Mesenchymal stem cell (in vitro differentiated cells and primary cell): Measurements from ENCODE around the gene ENTPD2.

Source experiments
- DNase-seq: peaks from one replicate; pipeline ENCODE4 v3.0.0-alpha.2; 2013
- H2AFZ ChIP-seq: one replicate; pipeline ENCODE4 v1.6.1; 2013; ENCODE audit warnings: low read depth, mild to moderate bottlenecking, control low read depth, inconsistent platforms, low read length, moderate library complexity
- H2AK5ac ChIP-seq: 2 replicates; pipeline ENCODE4 v1.6.1; 2013; ENCODE audit warnings: low read length, moderate library complexity, mild to moderate bottlenecking, inconsistent platforms; ENCODE audit not compliant: severe bottlenecking
- H2BK120ac ChIP-seq: one replicate; pipeline ENCODE4 v1.6.1; 2013; ENCODE audit warnings: low read depth, mild to moderate bottlenecking, inconsistent platforms, low read length, moderate library complexity
- H2BK12ac ChIP-seq, 2 experiments: one replicate each; pipeline ENCODE4 v1.6.1; 2013; ENCODE audit warnings: inconsistent platforms in 2 of 2, low read length in 2 of 2, mild to moderate bottlenecking in 2 of 2, moderate library complexity in 2 of 2, control low read depth in 1 of 2
- H2BK15ac ChIP-seq: one replicate; pipeline ENCODE4 v1.6.1; 2013; ENCODE audit warnings: mild to moderate bottlenecking, low read depth, inconsistent platforms; ENCODE audit not compliant: poor library complexity, severe bottlenecking
- H2BK5ac ChIP-seq: 2 replicates; pipeline ENCODE4 v1.6.1; 2013; ENCODE audit warnings: low read depth, mild to moderate bottlenecking, low read length, control low read depth, inconsistent platforms; ENCODE audit not compliant: poor library complexity, severe bottlenecking
- H3K14ac ChIP-seq, 2 experiments: one replicate each; pipeline ENCODE4 v1.6.1; 2013; ENCODE audit warnings: inconsistent platforms in 2 of 2, low read length in 2 of 2, control low read depth in 1 of 2, mild to moderate bottlenecking in 1 of 2, moderate library complexity in 1 of 2
- H3K18ac ChIP-seq, 2 experiments: one replicate each; pipeline ENCODE4 v1.6.1; 2013; ENCODE audit warnings: inconsistent platforms in 2 of 2, low read length in 2 of 2, control low read depth in 1 of 2, low read depth in 1 of 2, mild to moderate bottlenecking in 1 of 2
- H3K23ac ChIP-seq, 2 experiments: one replicate each; pipeline ENCODE4 v1.6.1; 2013; ENCODE audit warnings: inconsistent platforms in 2 of 2, low read length in 2 of 2, mild to moderate bottlenecking in 2 of 2, moderate library complexity in 2 of 2, control low read depth in 1 of 2
- H3K27ac ChIP-seq: 2 replicates; pipeline ENCODE4 v1.5.1; 2013; ENCODE audit warnings: mild to moderate bottlenecking, moderate library complexity, low read length, control low read depth, inconsistent platforms; ENCODE audit not compliant: poor library complexity, severe bottlenecking
- H3K27me3 ChIP-seq, 2 experiments: 2 replicates each; pipeline versions ENCODE4 v1.6.1 to v1.7.0; 2013; ENCODE audit warnings: low read length in 2 of 2, mild to moderate bottlenecking in 2 of 2, moderate library complexity in 2 of 2, control low read depth in 1 of 2, inconsistent platforms in 1 of 2; ENCODE audit not compliant: control insufficient read depth in 1 of 2, insufficient read depth in 1 of 2
- H3K36me3 ChIP-seq, 2 experiments: 2 replicates each; pipeline versions ENCODE4 v1.6.1 to v1.7.0; 2013; ENCODE audit warnings: low read length in 2 of 2, control low read depth in 1 of 2, inconsistent platforms in 1 of 2, low read depth in 1 of 2, mild to moderate bottlenecking in 1 of 2; ENCODE audit not compliant: insufficient read depth in 2 of 2, control insufficient read depth in 1 of 2
- H3K4ac ChIP-seq, 2 experiments: one replicate each; pipeline ENCODE4 v1.6.1; 2013; ENCODE audit warnings: inconsistent platforms in 2 of 2, low read length in 2 of 2, mild to moderate bottlenecking in 2 of 2, moderate library complexity in 2 of 2, control low read depth in 1 of 2, low read depth in 1 of 2
- H3K4me1 ChIP-seq: 2 replicates; pipeline ENCODE4 v1.6.1; 2013; ENCODE audit warnings: low read depth, low read length, control low read depth; ENCODE audit not compliant: control insufficient read depth, insufficient read depth
- H3K4me2 ChIP-seq: 2 replicates; pipeline ENCODE4 v1.6.1; 2013; ENCODE audit warnings: low read length, mild to moderate bottlenecking, inconsistent platforms; ENCODE audit not compliant: poor library complexity, severe bottlenecking
- H3K4me3 ChIP-seq, 2 experiments: 2 replicates each; pipeline versions ENCODE4 v1.5.1 to v1.7.0; 2013; ENCODE audit warnings: low read length in 2 of 2, mild to moderate bottlenecking in 2 of 2, control low read depth in 1 of 2, low read depth in 1 of 2; ENCODE audit not compliant: insufficient read depth in 1 of 2
- H3K79me1 ChIP-seq: replicated peaks from 2 replicates; pipeline ENCODE4 v1.6.1; 2013; ENCODE audit warnings: mild to moderate bottlenecking, control low read depth, low read length, inconsistent platforms; ENCODE audit not compliant: poor library complexity, severe bottlenecking
- H3K9ac ChIP-seq: 2 replicates; pipeline ENCODE4 v1.7.0; 2013; ENCODE audit warnings: mild to moderate bottlenecking, low read length, moderate library complexity
- H3K9me3 ChIP-seq: 2 replicates; pipeline ENCODE4 v1.7.0; 2013; ENCODE audit warnings: mild to moderate bottlenecking, low read length; ENCODE audit not compliant: control insufficient read depth
- H4K8ac ChIP-seq: one replicate; pipeline ENCODE4 v1.6.1; 2013; ENCODE audit warnings: inconsistent platforms, mild to moderate bottlenecking, low read length, moderate library complexity
- H4K91ac ChIP-seq: one replicate; pipeline ENCODE4 v1.6.1; 2013; ENCODE audit warnings: mild to moderate bottlenecking, low read length, inconsistent platforms
- WGBS: methylation state at CpG from one replicate; pipeline ENCODE4 v1.1.7; 2013; ENCODE audit warnings: mixed read lengths; 5-methylcytosine and 5-hydroxymethylcytosine counted together

The ENTPD2 gene

GRCh38 chr9:137052998-137053943 is 590 bp downstream of the ENTPD2 start:
- no peak overlapping the region for H2AFZ ChIP-seq
- no peak overlapping the region for H3K23ac ChIP-seq
- H3K14ac ChIP-seq: no peak overlapping the region
- H2BK15ac ChIP-seq: no peak overlapping the region
- DNase-seq: no peak
- no peak overlapping the region for H3K18ac ChIP-seq
- no peak overlapping the region for H3K27ac ChIP-seq
- peaks cover 21% of the 10 kb centered on the region for H3K4me1 ChIP-seq
- H4K8ac ChIP-seq: no peak overlapping the region
- H2BK12ac ChIP-seq: no peak overlapping the region
- H3K4me2 ChIP-seq: peak overlapping the region; percentile 57
- H3K79me1 ChIP-seq: no peaks in the 10 kb centered on the region
- H2BK5ac ChIP-seq: no peak overlapping the region
- no peak overlapping the region for H3K9ac ChIP-seq
- H3K4me3 ChIP-seq: no peak overlapping the region
- no peak overlapping the region for H2AK5ac ChIP-seq
- WGBS: 10% methylated on average over 55 of the region's 71 CpGs
- H3K4ac ChIP-seq: no peak overlapping the region
- H4K91ac ChIP-seq: no peak overlapping the region
- H3K27me3 ChIP-seq: peaks cover 71 to 79% of the 10 kb centered on the region in 2 experiments
- no peaks in the 10 kb centered on the region for H3K36me3 ChIP-seq
- no peaks in the 10 kb centered on the region for H3K9me3 ChIP-seq
- no peak overlapping the region for H2BK120ac ChIP-seq

- Histone ChIP-seq H3K14ac (no peak overlapping the region), H3K27me3 (peaks cover 81 to 84% of the 10 kb centered on the region in 2 experiments), H3K4me2 (no peak overlapping the region), H2BK12ac (no peak overlapping the region), H2AFZ (no peak overlapping the region), H3K9me3 (no peaks in the 10 kb centered on the region), H3K4me1 (peaks cover 19% of the 10 kb centered on the region), H2BK120ac (no peak overlapping the region), H3K4me3 (no peak overlapping the region), H3K36me3 (no peaks in the 10 kb centered on the region), H3K27ac (no peak overlapping the region), H3K9ac (no peak overlapping the region), H2AK5ac (no peak overlapping the region), H3K23ac (no peak overlapping the region), H3K4ac (no peak overlapping the region), H3K79me1 (no peaks in the 10 kb centered on the region), H2BK15ac (no peak overlapping the region), H3K18ac (no peak overlapping the region), H4K8ac (no peak overlapping the region), H4K91ac (peak overlapping the region; percentile 45), H2BK5ac (no peak overlapping the region)
- DNase-seq: no peak
- WGBS: 100% methylated on average over 2 of the region's 8 CpGs
These were observed 1.6 kb downstream of the ENTPD2 start for GRCh38 chr9:137052293-137052692.

- H3K79me1 ChIP-seq: no peaks in the 10 kb centered on the region
- H2BK5ac ChIP-seq: no peak overlapping the region
- 93% methylated on average over 17 of the region's 17 CpGs for WGBS
- no peak overlapping the region for H3K14ac ChIP-seq
- peaks cover 19% of the 10 kb centered on the region for H3K4me1 ChIP-seq
- H3K9ac ChIP-seq: no peak overlapping the region
- H2AK5ac ChIP-seq: no peak overlapping the region
- H3K27ac ChIP-seq: no peak overlapping the region
- no peak for DNase-seq
- H3K4me2 ChIP-seq: no peak overlapping the region
- no peak overlapping the region for H2BK120ac ChIP-seq
- H3K4me3 ChIP-seq: no peak overlapping the region
- H2AFZ ChIP-seq: no peak overlapping the region
- no peak overlapping the region for H4K8ac ChIP-seq
- H3K27me3 ChIP-seq: peaks cover 86 to 87% of the 10 kb centered on the region in 2 experiments
- no peaks in the 10 kb centered on the region for H3K36me3 ChIP-seq
- no peak overlapping the region for H3K23ac ChIP-seq
- no peak overlapping the region for H4K91ac ChIP-seq
- no peak overlapping the region for H2BK15ac ChIP-seq
- H3K18ac ChIP-seq: no peak overlapping the region
- no peak overlapping the region for H3K4ac ChIP-seq
- no peak overlapping the region for H2BK12ac ChIP-seq
- H3K9me3 ChIP-seq: no peaks in the 10 kb centered on the region
These were observed 2.6 kb downstream of the ENTPD2 start for GRCh38 chr9:137051145-137051724.

- H3K18ac ChIP-seq: no peak overlapping the region
- H3K14ac ChIP-seq: no peak overlapping the region
- no peak overlapping the region for H3K4ac ChIP-seq
- no peaks in the 10 kb centered on the region for H3K36me3 ChIP-seq
- H3K27ac ChIP-seq: no peak overlapping the region
- no peak overlapping the region for H2BK15ac ChIP-seq
- H3K4me3 ChIP-seq: no peak overlapping the region
- peaks cover 24% of the 10 kb centered on the region for H3K4me1 ChIP-seq
- no peaks in the 10 kb centered on the region for H3K79me1 ChIP-seq
- H3K9ac ChIP-seq: no peak overlapping the region
- H2BK5ac ChIP-seq: no peak overlapping the region
- H2AK5ac ChIP-seq: no peak overlapping the region
- H3K27me3 ChIP-seq: peaks cover 80 to 82% of the 10 kb centered on the region in 2 experiments
- no peaks in the 10 kb centered on the region for H3K9me3 ChIP-seq
- no peak overlapping the region for H2BK120ac ChIP-seq
- WGBS: 77% methylated on average over 5 of the region's 5 CpGs
- H2BK12ac ChIP-seq: no peak overlapping the region
- H2AFZ ChIP-seq: no peak overlapping the region
- H3K4me2 ChIP-seq: no peak overlapping the region
- DNase-seq: no peak
- H3K23ac ChIP-seq: no peak overlapping the region
- H4K91ac ChIP-seq: no peak overlapping the region
- no peak overlapping the region for H4K8ac ChIP-seq
These were observed 3.3 kb downstream of the ENTPD2 start for GRCh38 chr9:137050570-137050969.
